Sigmoid colon (tissue), 7 donors: Measurements from ENCODE around the gene CNTNAP5. TPM values are rescaled to one million over a fixed set of nuclear protein-coding genes. Genes with fewer than 3 reads are reported as not detected.
"Not testable (repeated sequence)": the region's sequence is repeated elsewhere in the genome, so short reads cannot be mapped to it uniquely, and the experiment has no call there.

Source experiments
- DNase-seq: peaks from one replicate; pipeline ENCODE4 v3.0.0-alpha.2; 2019
- H3K27ac ChIP-seq, 4 donors: fragments of 200-600 bp; sonication (generic); one replicate each; pipeline ENCODE4 v1.5.1; 2016 to 2019; ENCODE audit warnings: mild to moderate bottlenecking in 1 of 4
- H3K27me3 ChIP-seq, 3 donors: fragments of 200-600 bp; sonication (generic); one replicate each; pipeline ENCODE4 v1.5.1; 2019; ENCODE audit warnings: mild to moderate bottlenecking in 1 of 3
- H3K36me3 ChIP-seq, 4 donors: fragments of 200-600 bp; sonication (generic); one replicate each; pipeline ENCODE4 v1.5.1; 2016 to 2019
- H3K4me1 ChIP-seq, 4 donors: fragments of 200-600 bp; sonication (generic); one replicate each; pipeline ENCODE4 v1.5.1; 2017 to 2019
- H3K4me3 ChIP-seq, 4 donors: fragments of 200-600 bp; sonication (generic); one replicate each; pipeline ENCODE4 v1.5.1; 2017 to 2019; ENCODE audit warnings: mild to moderate bottlenecking in 2 of 4, moderate library complexity in 1 of 4
- H3K9me3 ChIP-seq, 4 donors: fragments of 200-600 bp in 3 of 4; sonication (generic) in 3 of 4; one replicate each; pipeline versions ENCODE4 v1.5.1 to v1.6.1; 2013 to 2019
- CTCF ChIP-seq, 4 experiments: fragments of 450-650 bp in 3 of 4; fragments of 200-600 bp in 1 of 4; IDR thresholded peaks; one replicate each; pipeline ENCODE4 v1.5.1; 2016 to 2019; ENCODE audit warnings: antibody characterized with exemption in 4 of 4, mild to moderate bottlenecking in 3 of 4, moderate library complexity in 2 of 4
- EP300 ChIP-seq, 4 donors: sonication (generic); formaldehyde crosslinking; IDR thresholded peaks; one replicate each; pipeline ENCODE4 v1.6.1; 2017; ENCODE audit warnings: antibody characterized with exemption in 4 of 4
- POLR2A ChIP-seq, 2 donors: fragments of 450-650 bp; IDR thresholded peaks; one replicate each; pipeline ENCODE4 v1.6.1; 2016; ENCODE audit warnings: antibody characterized with exemption in 2 of 2, mild to moderate bottlenecking in 2 of 2, moderate library complexity in 2 of 2
- POLR2AphosphoS5 ChIP-seq, 4 donors: sonication (generic); formaldehyde crosslinking; IDR thresholded peaks; one replicate each; pipeline ENCODE4 v1.6.1; 2017; ENCODE audit warnings: antibody characterized with exemption in 4 of 4
- WGBS, 2 donors: extraction: QIAGEN DNeasy Blood & Tissue Kit; methylation state at CpG; one replicate each; pipeline ENCODE4 v1.1.7; 2013; 5-methylcytosine and 5-hydroxymethylcytosine counted together
- intact Hi-C: fragments of 100-400 bp; cut with DNase I; formaldehyde crosslinking; loops from one replicate; pipeline ENCODE4 v1.15.1; 2023
- polyA plus RNA-seq, 3 donors: library from polyadenylated mRNA; stranded (reverse); fragments of 200-250 nt; gene quantifications; one replicate each; pipeline ENCODE4 v1.2.3, GENCODE V29; 2013
- total RNA-seq, 4 donors: library from RNA; depleted of rRNA; stranded (reverse); fragments of >200 nt; gene quantifications; one replicate each; pipeline ENCODE4 v1.1.0, GENCODE V29; 2016
- donor health status: healthy with polysubstance abuse.
- donor health status: Bipolar disorder and iron deficiency.
- donor health status: healthy.

Gene CNTNAP5
- total and polyA plus RNA-seq, 7 donors, result 0.74 to 4.5 (median 1.5) TPM; not detected in 2

- TF ChIP-seq POLR2AphosphoS5 (IDR thresholded peaks at IDR 0.05) (no peak), EP300 (IDR thresholded peaks at IDR 0.05) (no peak), CTCF (IDR thresholded peaks at IDR 0.05) (no peak), POLR2A (IDR thresholded peaks at IDR 0.05) (no peak)
- intact Hi-C loops, result no loop called here
- no peak for DNase-seq
- H3K27ac ChIP-seq, result no peak overlapping the region
- no peak overlapping the region for H3K4me3 ChIP-seq
- no peaks in the 10 kb centered on the region for H3K27me3 ChIP-seq
- 77 to 78% methylated on average over 2 of the region's 2 CpGs for WGBS, 2 donors
- H3K9me3 ChIP-seq, result no peaks in the 10 kb centered on the region
- H3K36me3 ChIP-seq, result no peaks in the 10 kb centered on the region
- H3K4me1 ChIP-seq, result no peaks in the 10 kb centered on the region
Measured at GRCh38 chr2:124339709-124340108, 314.6 kb downstream of the CNTNAP5 start.

- H3K36me3 ChIP-seq, result no peaks in the 10 kb centered on the region
- TF ChIP-seq POLR2AphosphoS5 (IDR thresholded peaks at IDR 0.05) (no peak), POLR2A (IDR thresholded peaks at IDR 0.05) (no peak), EP300 (IDR thresholded peaks at IDR 0.05) (no peak), CTCF (IDR thresholded peaks at IDR 0.05) (no peak)
- no peak overlapping the region for H3K4me3 ChIP-seq
- H3K9me3 ChIP-seq, result no peaks in the 10 kb centered on the region
- intact Hi-C loops, result no loop called here
- H3K27me3 ChIP-seq, result no peaks in the 10 kb centered on the region
- H3K4me1 ChIP-seq, result no peaks in the 10 kb centered on the region
- WGBS, 2 donors, result 85 to 89% methylated on average over 4 of the region's 4 CpGs
- H3K27ac ChIP-seq, result no peak overlapping the region
- no peak for DNase-seq
Measured at GRCh38 chr2:124343827-124344498, 318.9 kb downstream of the CNTNAP5 start.

DNA sequence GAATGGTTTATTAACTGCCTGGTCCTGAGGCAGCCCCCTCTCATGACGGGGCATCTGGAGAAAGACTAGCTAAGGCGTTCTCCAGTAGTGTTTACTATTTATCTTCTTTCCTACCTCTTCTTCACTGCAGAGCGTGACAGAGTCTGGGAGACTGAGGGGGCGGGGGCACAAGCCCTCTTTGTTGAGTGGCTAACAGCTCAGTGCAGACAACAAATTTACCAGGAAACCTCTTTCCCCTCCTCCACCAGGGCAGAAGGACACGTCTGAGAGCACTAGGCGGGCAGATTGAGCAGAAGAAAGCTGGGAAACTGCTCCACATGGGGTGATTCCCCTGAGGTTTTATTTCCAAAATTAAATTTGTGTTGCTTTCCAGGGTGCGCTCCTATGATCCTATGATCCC lies 322.1 kb downstream of the CNTNAP5 start:
- TF ChIP-seq CTCF (IDR thresholded peaks at IDR 0.05) (no peak), EP300 (IDR thresholded peaks at IDR 0.05) (no peak), POLR2A (IDR thresholded peaks at IDR 0.05) (no peak), POLR2AphosphoS5 (IDR thresholded peaks at IDR 0.05) (no peak)
- Histone ChIP-seq H3K36me3 (no peaks in the 10 kb centered on the region), H3K27ac (no peak overlapping the region), H3K27me3 (no peaks in the 10 kb centered on the region), H3K4me3 (no peak overlapping the region), H3K4me1 (no peaks in the 10 kb centered on the region), H3K9me3 (no peaks in the 10 kb centered on the region)
- 62 to 65% methylated on average over 7 of the region's 7 CpGs for WGBS, 2 donors
- no peak for DNase-seq
- intact Hi-C loops, result no loop called here

- no peaks in the 10 kb centered on the region for H3K36me3 ChIP-seq
- TF ChIP-seq EP300 (IDR thresholded peaks at IDR 0.05) (no peak), CTCF (IDR thresholded peaks at IDR 0.05) (no peak), POLR2A (IDR thresholded peaks at IDR 0.05) (no peak), POLR2AphosphoS5 (IDR thresholded peaks at IDR 0.05) (no peak)
- H3K27me3 ChIP-seq, result no peaks in the 10 kb centered on the region
- no peaks in the 10 kb centered on the region for H3K9me3 ChIP-seq
- no peak overlapping the region for H3K27ac ChIP-seq
- intact Hi-C loops, result no loop called here
- no peaks in the 10 kb centered on the region for H3K4me1 ChIP-seq
- H3K4me3 ChIP-seq, result no peak overlapping the region
- no peak for DNase-seq
Measured at GRCh38 chr2:124353656-124354055, 328.6 kb downstream of the CNTNAP5 start.

GRCh38 chr2:124354466-124354865 lies 329.4 kb downstream of the CNTNAP5 start:
- DNase-seq, result no peak
- H3K4me1 ChIP-seq, result no peaks in the 10 kb centered on the region
- TF ChIP-seq POLR2AphosphoS5 (IDR thresholded peaks at IDR 0.05) (no peak), POLR2A (IDR thresholded peaks at IDR 0.05) (no peak), EP300 (IDR thresholded peaks at IDR 0.05) (no peak), CTCF (IDR thresholded peaks at IDR 0.05) (no peak)
- 55 to 62% methylated on average over 3 of the region's 3 CpGs for WGBS, 2 donors
- no peaks in the 10 kb centered on the region for H3K9me3 ChIP-seq
- H3K27ac ChIP-seq, result no peak overlapping the region
- no peaks in the 10 kb centered on the region for H3K36me3 ChIP-seq
- intact Hi-C loops, result no loop called here
- H3K4me3 ChIP-seq, result no peak overlapping the region
- no peaks in the 10 kb centered on the region for H3K27me3 ChIP-seq

DNA sequence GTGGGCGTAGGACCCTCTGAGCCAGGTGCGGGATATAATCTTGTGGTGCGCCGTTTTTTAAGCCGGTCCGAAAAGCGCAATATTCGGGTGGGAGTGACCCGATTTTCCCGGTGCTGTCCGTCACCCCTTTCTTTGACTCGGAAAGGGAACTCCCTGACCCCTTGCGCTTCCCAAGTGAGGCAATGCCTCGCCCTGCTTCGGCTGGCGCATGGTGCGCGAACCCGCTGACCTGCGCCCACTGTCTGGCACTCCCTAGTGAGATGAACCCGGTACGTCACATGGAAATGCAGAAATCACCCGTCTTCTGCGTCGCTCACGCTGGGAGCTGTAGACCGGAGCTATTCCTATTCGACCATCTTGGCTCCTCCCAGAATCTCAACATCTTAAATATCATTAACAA lies 336.9 kb downstream of the CNTNAP5 start:
- intact Hi-C loops, result not testable (repeated sequence)

More for the DNA sequence above, 336.9 kb downstream of the CNTNAP5 start:
- H3K4me1 ChIP-seq, DNase-seq, H3K4me3 ChIP-seq, H3K9me3 ChIP-seq, H3K27ac ChIP-seq, H3K36me3 ChIP-seq, H3K27me3 ChIP-seq: not testable (repeated sequence)
- 95 to 96% methylated on average over 28 of the region's 28 CpGs for WGBS, 2 donors
